Measurements from ENCODE around the gene OR10H4.

DNA sequence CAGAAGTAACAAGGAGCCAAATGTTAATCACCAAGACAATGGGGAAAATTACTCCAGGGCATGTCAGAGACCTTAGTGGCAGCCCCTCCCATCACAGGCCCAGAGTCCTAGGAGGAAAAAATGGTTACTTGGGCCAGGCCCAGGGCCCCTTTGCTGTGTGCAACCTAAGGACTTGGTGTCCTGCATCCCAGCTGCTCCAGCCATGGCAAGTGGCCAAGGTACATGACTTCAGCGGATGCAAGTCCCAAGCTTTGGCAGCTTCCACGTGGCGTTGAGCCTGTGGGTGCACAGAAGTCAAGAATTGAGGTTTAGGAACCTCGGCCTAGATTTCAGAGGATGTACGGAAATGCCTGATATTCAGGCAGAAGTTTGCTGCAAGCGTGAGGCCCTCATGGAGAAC is 46.7 kb downstream of the OR10H4 start:
- TF ChIP-seq POLR2AphosphoS5 (IDR thresholded peaks at IDR 0.05) (no peak), POLR2A (IDR thresholded peaks at IDR 0.05) (no peak), EP300 (IDR thresholded peaks at IDR 0.05) (no peak)
- TF ChIP-seq, protein P1, sequence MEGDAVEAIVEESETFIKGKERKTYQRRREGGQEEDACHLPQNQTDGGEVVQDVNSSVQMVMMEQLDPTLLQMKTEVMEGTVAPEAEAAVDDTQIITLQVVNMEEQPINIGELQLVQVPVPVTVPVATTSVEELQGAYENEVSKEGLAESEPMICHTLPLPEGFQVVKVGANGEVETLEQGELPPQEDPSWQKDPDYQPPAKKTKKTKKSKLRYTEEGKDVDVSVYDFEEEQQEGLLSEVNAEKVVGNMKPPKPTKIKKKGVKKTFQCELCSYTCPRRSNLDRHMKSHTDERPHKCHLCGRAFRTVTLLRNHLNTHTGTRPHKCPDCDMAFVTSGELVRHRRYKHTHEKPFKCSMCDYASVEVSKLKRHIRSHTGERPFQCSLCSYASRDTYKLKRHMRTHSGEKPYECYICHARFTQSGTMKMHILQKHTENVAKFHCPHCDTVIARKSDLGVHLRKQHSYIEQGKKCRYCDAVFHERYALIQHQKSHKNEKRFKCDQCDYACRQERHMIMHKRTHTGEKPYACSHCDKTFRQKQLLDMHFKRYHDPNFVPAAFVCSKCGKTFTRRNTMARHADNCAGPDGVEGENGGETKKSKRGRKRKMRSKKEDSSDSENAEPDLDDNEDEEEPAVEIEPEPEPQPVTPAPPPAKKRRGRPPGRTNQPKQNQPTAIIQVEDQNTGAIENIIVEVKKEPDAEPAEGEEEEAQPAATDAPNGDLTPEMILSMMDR (IDR thresholded peaks at IDR 0.05), result no peak

Measured in upper lobe of left lung (tissue), 4 donors.